Kidney glomerular epithelial cell (primary cell): Measurements from ENCODE around the gene FSIP2.

Experiments
- DNase-seq: peaks from one replicate; lab custom pipeline; 2025; lab: John Stamatoyannopoulos, UW

The FSIP2 gene, protein sequence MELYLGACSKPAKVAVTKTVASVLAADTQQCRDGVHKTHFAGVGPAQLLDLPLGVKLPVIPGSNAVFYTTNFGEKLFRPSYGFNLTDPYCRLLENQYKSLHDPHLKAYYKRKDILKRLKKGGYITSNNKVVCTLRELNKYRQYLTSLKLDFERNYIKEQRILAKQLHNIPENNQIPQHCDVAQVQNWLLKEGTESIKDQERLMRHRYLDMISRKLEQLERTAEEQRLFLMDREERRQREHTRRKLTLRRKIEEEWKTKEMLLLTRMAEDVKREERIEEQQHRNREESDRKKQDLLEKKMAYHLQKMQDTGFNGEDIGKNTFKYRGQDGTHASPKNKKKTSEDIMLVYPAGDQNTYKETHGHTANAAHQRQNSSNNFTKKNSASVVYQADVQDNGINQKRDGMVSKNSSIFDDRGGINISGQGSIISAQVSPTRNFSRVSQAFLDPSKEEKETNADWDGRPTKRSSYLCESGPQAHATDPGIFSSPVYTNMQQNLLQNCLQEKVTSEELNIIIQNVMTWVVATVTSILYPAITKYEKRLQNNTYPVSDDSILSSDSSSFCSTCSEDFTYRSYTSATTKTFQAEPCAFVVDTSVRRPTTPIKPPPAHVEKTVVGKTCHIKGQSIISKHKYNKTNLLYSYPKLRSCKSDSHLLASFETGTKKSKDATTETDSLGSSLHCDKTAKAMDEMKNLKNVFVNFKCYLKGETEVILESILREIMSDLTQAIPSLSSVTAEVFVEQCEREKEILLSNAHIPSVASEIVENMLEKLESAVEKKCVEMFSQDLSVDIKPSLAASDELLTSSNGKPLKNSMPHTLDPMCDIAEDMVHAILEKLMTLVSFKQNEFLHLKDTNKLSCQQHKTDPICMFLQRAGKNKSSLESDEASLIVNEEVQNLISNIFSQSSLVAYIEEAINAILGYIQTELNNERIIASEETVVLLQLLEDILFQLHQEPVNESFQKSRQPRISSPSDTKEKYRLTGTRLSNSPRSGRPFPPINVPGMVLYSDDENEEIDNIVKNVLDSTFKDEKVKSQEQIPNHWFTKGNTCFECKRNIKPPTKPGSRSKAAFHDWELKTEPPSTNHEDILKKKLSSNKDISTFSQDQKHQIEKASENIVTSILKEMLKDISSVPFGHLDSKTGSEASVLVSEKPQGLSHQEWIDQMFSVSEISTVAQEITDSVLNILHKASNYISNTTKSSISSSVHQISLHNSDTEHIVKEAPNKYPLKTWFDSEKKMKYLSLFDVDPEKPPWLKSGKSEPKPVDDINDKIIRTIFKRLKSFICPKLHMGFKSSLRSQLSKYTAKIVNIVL (N-terminal part only)

DNA sequence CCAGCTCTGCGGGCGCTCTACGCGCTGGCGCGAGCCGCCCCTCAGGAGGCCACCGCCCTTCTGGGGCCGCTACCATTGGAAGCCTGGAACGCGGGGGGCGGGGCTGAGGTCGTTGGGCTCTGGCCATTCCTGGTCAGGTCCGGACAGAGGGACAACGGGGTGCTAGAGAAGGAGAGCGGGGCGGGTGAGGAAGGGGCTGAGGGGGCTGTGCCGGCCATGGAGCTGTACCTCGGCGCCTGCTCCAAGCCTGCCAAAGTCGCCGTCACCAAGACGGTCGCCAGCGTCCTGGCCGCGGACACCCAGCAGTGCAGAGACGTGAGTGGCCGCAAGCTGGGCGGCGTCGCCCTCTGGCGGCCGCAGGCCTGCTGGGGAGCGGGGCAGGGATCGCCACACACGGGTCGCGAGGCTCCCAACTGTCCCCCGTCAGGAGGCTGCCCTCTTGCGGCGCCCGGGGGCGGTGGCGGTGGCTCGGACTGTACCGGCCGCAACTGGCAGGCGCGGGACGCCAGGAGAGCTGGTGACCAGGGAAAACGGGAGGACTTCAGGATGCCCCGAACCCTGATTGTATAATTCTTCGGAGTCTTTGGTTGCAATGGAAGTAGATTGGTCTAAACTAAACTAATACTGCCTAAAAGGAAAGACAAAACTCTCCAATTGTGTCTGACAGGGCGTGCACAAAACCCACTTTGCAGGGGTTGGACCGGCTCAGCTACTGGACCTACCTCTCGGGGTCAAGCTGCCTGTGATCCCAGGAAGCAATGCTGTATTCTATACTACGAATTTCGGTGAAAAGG is at the start of gene FSIP2:
TSS of gene FSIP2 (plus strand) at position 126 of the 794 bp plus-strand sequence. CDS start at position 217, 91 bp downstream.
- peak; percentile 48 for DNase-seq

DNA sequence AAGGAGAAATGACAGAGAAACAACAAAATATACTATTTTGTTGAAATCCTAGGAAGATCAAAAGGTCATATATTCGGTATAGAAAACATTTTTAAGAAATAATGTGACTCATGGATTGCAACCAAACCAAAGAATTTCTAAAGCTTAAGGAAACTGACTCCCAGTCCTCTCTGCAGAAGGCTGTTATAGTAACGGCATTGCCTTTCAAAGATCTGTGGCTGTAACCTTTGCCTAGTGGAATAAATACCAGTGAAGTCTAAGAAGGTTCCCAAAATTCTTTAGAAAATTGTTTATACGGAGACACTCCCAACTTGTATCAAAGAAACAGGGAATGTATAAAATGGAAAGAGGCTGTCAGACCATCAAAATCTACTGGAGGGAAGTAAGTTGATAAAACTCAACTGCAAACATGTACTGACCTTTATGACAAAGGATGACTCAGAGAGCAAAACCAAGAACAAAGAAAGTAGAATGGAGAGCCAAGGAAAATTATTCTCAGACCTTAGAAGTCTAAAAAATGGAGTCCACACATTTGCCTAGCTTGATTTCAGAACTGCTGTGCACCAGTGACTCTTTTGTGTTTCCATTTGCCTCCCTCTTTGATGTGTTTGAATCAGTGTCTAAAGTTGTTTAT is 48.6 kb upstream of the FSIP2 start:
- DNase-seq, result peak; percentile 16

DNA sequence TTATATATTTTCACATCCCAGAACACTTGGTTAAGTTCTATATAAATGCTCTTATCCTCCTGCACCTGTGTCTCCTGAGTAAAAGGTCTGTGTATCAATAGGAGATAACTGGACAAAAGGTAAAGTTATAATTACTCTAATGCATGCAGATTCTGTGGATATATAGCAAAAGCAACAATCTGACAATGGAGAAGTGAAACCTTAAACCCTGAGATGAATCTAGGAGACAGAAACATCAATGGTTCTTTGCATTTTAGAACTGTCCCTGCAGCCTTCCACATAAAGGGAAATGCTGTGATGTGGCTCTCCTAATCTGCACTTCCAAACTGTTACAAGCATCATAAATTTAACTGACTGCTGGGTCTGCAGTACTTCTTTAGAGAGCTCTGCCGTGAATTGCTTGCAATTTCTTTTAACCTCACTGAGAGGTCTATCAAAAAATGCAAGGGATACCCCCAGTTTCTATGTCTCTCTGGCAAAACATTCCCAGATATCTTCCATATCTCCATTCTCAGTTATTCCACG is 42.8 kb upstream of the FSIP2 start:
- DNase-seq, result no peak

DNA sequence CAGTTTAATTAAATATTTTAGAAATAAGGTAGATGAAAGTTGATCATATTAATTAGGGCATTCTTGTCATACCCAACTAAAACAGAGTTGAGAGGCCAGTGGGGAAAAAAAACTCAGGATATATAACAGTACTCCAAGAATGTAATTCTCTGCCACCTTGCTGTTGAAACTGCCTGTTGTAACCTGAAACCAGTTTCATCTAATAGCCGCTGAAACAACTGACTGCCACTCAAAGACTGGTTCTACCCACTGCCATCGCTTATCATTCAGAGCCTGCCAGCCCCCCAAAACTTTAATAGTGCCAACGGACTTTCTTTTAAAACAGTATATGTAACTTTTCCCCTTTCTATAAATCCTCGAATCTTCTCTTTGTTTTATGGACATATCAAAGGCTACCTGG is 37.7 kb upstream of the FSIP2 start:
- no peak for DNase-seq

DNA sequence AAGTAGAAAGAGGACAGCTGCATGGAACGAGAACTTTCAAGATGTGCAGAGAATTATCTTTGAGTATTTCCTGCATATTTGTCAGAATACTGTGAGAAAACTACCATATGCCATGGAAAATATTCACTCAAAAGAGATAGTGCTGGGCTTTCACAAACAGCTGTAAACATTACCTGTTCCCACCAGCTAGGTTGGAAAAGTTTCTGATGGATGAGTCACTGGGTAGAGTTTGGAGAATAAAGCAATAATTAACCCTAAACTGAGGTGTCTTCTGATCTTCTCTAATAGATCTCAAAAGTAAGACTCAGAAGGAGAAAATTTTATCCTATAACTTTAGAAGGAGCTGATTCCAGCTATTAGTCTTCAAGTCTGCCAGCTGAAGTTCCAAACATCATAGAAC is 3.9 kb upstream of the FSIP2 start:
- peak; percentile 17 for DNase-seq

DNA sequence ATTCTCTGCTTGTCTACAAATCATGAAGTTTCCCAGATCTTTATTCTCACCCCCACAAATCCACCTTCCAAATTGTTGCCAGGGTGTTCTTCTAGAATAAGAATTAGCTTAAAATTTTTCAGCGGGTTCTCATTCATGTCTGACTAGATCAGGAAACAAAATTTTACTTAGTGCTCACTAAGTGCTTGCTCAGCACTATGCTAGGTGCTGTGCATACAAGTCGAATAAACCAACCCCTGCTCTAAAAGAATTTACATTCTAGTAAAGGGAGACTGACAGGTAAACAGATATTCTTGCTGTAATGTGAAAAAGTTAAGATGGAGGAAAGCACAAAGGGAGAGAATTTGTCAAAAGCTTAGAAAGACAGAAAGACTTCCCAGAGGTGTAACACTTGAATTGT is 2.4 kb upstream of the FSIP2 start:
- no peak for DNase-seq

DNA sequence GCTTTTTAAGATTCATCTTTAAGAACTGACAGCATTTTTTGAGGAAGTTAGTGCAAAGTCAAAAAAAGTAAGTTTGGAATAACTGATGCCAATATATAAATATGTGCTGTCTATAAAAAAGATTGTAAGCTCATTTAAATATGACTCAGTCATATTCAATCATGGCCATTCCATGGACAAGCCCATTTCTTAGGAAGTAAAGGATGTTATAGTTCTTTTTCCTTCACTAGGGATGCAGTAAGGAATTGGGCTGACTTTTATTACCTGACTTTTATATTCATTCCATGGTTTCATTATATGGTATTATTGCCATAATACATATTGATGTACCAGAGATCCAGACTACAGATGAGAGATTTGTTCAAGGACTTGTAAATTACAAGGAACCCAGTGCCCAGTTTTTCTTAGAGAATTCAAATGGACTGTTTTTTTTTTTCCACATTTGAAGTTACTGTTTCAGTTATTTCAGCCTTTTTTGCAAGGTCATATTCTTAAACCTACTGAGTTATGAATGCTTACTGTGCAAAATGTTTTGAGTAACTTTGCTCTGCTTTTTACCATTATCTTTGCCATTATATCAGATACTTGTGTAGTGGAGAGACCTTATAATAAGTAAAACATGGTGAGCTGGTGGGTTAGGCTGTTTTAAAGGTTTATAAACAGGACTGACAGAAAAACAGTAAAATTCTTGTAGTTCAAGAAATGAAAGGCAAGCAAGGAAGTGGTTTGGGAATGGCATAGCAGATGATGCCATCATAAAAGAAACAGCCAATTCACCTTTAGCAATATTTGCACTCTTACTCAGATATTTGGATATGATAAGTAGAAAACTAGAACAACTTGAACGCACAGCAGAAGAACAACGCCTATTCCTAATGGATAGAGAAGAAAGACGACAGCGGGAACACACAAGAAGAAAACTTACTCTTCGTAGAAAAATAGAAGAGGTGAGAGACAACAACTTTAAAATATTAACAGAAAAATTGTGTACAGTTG is 7.6 kb downstream of the FSIP2 start:
- no peak for DNase-seq

DNA sequence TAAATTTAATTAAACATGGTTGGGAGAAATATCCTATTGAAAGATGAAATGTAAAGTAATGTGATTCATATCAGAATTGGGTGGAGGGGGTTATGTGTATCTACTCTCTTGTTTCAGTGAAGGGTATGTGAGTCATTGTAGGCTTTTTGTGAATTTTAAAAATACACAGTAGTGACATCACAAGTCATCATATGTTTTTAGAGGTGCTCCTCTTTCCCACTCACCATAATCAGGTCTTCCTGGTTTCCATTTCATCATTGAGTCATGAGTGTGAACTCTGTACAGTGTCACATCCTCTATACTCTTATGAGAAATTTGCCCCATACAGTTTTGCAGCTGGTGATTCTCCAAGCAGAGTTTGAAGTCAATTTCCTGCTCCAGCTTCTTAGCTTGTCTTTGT is 18.8 kb downstream of the FSIP2 start:
- no peak for DNase-seq

DNA sequence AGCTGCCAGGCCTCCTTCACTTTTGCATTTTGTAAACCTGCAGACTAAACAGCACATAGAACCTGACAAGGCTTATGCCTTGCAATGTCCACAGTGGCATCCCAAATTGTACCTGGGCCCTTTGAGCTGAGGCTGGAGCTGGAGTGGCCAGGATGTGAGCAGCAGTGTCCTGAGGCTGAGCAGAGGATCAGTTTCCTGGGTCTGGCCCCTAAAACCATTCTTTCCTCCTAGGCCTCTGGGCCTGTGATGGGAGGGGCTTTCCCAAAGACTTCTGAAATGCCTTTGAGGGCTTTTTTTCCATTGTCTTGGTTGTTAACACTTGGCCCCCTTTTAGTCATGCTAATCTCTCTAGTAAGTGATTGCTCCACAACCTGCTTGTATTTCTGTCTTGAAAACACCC is 32.8 kb downstream of the FSIP2 start:
- DNase-seq, result no peak

DNA sequence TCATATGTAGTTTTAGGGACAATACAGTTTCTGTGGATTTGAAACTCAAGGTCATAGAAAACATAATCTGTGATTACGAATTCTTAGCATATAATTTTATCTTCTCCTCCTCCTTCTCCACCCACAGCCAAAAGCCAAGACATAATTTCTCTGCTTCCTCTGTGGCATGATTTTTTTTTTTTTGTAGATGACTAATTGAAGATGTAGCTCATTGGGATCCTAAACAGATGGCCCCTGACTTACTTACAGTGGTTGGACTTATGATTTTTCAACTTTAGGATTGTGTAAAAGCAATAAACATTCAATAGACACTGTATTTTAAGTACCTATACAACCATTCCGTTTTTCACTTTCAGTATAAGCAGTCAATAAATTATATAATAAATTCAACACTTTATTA is 42.3 kb downstream of the FSIP2 start:
- no peak for DNase-seq

DNA sequence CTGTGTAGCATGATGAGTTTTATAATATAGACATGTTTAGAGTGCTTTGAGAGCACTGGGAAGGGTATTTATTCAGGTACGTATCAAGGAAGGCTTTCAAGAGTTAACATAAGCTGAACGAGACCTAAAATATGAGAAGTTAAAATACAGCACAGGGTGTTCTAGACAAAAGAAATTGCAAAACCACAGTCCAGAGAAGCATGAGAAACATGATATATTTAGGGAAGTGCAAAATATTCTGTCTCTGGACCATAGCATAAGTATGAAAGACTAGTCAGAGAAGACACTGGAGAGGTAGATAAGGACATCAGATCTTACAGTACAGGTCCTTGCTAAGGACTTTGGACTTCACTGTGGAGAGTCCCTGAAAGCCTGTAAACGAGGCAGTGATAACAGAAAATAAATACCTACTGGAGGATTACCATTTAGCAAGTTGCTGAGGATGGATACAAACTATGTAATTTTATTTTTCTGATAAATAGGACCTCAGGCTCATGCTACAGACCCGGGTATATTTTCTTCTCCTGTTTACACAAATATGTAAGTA is 43.7 kb downstream of the FSIP2 start:
- no peak for DNase-seq

DNA sequence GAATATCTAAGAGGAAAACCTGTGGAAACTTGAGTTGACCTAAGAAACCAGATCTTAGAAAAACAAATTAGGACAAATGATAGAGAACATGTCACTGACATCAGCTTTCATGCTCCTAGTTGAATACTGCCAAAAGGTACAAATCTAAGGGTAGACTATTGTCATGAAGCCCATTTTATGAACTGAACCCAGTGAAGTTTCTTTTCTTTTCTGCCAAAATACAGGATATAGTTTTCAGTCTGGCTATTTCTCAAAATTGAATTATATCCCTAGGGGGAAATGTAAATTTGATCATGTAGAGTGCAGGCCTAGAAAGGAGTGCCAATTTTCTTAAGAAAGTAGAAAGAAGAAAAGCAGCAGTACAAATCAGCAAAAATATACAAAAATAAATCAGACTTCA is 46.6 kb downstream of the FSIP2 start:
- no peak for DNase-seq

DNA sequence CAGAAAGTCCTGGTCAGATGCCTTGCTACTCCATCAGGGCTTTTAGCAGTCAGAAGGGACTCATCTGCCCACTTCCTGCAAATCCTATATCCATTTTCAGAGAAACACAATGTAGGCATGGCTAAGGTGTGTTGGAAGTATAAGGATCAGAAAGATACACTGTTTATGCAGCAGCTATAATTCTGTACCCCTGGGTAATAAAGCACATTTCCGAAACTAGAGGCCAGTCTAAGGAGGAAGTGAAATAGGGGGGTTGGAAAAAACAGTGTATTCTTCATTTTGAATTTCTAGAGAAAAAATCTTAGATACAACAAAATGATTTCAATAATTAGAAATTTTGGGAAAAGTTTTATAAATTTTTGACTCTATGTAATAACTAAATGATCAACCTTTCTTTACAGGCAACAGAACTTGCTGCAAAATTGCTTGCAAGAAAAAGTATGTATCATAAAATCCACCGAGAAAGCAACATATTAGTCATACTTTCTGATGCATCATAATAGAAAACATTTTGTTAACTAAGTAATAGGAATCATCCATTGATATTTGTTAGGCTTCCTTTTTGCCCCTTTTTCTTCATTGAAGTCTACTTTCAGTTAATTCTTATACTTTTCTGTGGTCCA is 47.4 kb downstream of the FSIP2 start:
- no peak for DNase-seq

DNA sequence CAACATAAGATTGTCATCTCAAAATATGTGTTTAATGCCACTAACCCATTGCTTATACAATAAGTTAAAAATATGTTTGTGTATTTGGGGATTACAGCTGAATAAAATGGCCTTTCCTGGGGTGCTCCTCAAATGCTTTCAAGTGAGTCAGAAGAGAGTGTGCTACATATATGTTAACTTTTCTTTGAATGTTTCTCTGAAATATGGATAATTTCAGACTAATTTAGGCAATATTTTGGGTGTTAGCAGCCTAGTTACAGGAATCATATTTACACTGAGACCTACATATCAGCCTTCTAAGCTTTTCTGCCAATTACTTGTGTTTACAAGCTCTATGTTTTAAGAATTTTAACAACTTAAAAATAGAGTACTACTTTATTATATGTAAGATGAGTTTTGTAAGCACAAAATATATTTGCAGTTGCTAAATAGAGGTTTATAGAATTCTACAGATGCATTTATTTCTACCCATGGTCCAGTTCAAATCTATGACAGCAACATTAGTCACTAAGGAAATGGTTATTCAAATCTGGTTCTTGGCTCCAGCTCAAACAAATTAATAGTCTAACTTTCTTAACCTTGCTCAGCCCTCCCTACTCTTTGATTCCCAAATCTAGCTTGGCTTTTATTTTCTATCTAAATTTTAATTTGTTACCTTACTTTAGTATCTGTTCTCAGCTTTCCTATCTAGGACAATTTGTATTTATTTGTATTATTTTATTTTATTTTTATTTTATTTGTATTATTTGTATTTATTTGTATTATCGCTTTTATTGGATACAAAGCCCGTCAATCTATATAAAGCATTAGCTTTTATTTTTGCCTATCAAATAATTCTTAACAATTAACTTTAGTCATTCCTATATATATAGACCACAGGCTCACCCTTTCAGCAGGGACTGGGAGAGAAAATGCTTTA is 48.9 kb downstream of the FSIP2 start:
- DNase-seq, result peak; percentile 27

DNA sequence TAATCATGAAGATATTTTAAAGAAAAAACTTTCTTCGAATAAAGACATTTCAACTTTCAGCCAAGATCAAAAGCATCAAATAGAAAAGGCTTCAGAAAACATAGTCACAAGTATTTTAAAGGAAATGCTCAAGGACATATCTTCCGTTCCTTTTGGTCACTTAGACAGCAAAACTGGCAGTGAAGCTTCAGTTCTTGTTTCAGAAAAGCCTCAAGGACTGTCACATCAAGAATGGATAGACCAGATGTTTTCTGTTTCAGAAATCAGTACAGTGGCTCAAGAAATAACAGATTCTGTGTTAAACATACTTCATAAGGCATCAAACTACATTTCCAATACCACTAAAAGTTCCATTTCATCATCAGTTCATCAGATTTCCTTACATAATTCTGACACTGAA is 51.8 kb downstream of the FSIP2 start:
- no peak for DNase-seq

DNA sequence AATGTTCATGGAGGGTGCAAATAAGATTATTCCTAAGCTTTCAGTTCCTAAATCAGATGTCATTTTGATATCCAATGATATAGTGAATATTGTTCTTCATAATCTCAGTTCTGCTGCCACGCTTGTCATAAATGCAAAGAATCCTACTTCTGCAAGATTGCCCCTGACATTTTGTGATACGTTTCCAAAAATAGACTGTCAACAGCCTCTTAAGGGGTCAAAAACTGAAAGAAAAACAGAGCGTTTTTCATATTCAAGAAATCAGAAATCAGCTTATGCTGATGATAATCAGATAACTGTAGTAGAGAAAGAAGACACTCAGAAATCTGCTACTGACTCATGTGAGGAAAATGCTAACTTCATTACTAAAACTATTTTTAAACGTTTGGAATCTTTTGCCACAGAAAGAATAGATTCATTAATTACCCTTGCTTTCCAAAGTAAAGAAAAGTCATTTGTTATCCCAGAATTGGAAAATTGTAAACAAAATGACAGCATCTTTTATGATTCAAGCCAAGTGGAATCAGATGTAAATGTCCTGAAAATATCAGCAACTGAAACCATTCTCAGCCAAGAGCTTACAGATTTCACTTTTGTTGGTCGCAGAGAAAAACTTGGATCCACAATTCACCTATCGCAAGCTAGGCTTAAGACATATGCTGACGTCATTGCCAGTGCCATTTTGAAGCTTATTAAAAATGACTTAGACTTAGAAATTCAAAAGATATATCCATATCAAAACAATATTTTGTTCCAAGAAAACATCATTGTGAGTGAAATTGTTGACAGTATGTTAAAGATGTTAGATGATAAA is 55.1 kb downstream of the FSIP2 start:
- DNase-seq, result no peak

DNA sequence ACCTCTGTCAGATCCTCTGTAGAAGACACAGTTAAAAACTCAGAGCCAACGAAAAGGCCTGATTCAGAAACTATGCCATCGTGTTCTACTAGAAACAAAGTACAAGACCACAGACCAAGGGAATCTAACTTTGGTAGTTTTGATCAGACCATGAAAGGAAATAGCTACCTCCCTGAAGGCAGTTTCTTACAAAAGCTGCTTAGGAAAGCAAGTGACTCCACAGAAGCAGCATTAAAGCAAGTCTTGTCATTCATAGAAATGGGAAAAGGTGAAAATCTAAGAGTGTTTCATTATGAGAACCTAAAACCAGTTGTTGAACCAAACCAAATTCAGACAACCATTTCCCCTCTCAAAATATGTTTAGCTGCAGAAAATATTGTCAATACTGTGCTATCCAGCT is 58.2 kb downstream of the FSIP2 start:
- DNase-seq, result no peak
